Sigmoid colon (tissue), 4 donors: Measurements from ENCODE around the gene RSPH6A.

Source experiments
- EP300 ChIP-seq, 4 donors: sonication (generic); formaldehyde crosslinking; IDR thresholded peaks; one replicate each; pipeline ENCODE4 v1.6.1; 2017; ENCODE audit warnings: antibody characterized with exemption in 4 of 4
- POLR2A ChIP-seq, 2 donors: fragments of 450-650 bp; IDR thresholded peaks; one replicate each; pipeline ENCODE4 v1.6.1; 2016; ENCODE audit warnings: antibody characterized with exemption in 2 of 2, mild to moderate bottlenecking in 2 of 2, moderate library complexity in 2 of 2
- POLR2AphosphoS5 ChIP-seq, 4 donors: sonication (generic); formaldehyde crosslinking; IDR thresholded peaks; one replicate each; pipeline ENCODE4 v1.6.1; 2017; ENCODE audit warnings: antibody characterized with exemption in 4 of 4
- TF ChIP-seq, protein P1 (sequence below), 4 experiments: fragments of 450-650 bp in 3 of 4; fragments of 200-600 bp in 1 of 4; IDR thresholded peaks; one replicate each; pipeline ENCODE4 v1.5.1; 2016 to 2019; ENCODE audit warnings: antibody characterized with exemption in 4 of 4, mild to moderate bottlenecking in 3 of 4, moderate library complexity in 2 of 4

DNA sequence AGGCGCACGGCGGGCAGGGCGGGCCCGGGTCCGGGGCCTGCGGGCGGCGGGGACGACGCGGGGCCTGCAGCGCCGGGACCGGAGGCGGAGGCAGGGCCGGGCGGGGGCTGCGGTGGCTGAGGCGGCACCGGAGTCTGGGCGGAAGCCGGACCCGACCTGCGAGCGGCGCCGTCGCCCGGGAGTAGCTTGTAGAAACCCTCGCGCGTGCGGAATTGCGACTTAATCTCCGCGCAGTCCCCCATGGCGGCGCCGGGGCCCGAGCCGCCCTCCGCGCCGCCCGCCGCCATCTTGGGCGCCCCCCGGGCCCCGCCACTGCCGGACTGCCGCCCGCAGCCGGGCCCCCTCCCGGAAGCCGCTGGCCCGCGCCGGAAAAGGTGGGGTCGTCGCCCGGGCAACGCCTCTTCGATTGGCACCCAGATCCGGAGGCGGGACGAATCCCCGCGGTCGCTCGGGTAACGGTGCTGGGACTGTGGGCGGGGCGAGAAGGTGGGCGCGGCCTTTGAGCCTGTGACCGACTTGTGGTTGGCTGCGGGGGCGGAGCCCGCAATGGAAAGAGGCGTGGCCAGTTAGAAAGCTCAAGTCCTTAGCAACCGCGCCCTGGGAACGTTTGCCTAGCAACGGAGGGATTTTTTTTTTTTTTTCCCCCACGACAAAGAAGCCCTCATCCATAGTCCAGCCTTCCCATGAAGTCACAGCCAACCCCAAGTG lies 22.5 kb downstream of the RSPH6A start, which contains the start of gene DMWD:
- TF ChIP-seq, protein P1, sequence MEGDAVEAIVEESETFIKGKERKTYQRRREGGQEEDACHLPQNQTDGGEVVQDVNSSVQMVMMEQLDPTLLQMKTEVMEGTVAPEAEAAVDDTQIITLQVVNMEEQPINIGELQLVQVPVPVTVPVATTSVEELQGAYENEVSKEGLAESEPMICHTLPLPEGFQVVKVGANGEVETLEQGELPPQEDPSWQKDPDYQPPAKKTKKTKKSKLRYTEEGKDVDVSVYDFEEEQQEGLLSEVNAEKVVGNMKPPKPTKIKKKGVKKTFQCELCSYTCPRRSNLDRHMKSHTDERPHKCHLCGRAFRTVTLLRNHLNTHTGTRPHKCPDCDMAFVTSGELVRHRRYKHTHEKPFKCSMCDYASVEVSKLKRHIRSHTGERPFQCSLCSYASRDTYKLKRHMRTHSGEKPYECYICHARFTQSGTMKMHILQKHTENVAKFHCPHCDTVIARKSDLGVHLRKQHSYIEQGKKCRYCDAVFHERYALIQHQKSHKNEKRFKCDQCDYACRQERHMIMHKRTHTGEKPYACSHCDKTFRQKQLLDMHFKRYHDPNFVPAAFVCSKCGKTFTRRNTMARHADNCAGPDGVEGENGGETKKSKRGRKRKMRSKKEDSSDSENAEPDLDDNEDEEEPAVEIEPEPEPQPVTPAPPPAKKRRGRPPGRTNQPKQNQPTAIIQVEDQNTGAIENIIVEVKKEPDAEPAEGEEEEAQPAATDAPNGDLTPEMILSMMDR (IDR thresholded peaks at IDR 0.05), result no peak
- TF ChIP-seq POLR2A (IDR thresholded peaks at IDR 0.05), result no peak
- TF ChIP-seq POLR2AphosphoS5 (IDR thresholded peaks at IDR 0.05), result peak; percentile 9 to 65 (median 56)
- no peak for TF ChIP-seq EP300 (IDR thresholded peaks at IDR 0.05)
